ENCODE measurements around the gene BRD3. TPM values are rescaled to one million over a fixed set of nuclear protein-coding genes. Genes with fewer than 3 reads are reported as not detected.
A peak's percentile ranks its signal among the peaks of the same experiment; 100 is the strongest.

Gene BRD3
- total RNA-seq, 4 donors from 2014 or later, result 17.6 to 52.9 (median 29.0) TPM

DNA sequence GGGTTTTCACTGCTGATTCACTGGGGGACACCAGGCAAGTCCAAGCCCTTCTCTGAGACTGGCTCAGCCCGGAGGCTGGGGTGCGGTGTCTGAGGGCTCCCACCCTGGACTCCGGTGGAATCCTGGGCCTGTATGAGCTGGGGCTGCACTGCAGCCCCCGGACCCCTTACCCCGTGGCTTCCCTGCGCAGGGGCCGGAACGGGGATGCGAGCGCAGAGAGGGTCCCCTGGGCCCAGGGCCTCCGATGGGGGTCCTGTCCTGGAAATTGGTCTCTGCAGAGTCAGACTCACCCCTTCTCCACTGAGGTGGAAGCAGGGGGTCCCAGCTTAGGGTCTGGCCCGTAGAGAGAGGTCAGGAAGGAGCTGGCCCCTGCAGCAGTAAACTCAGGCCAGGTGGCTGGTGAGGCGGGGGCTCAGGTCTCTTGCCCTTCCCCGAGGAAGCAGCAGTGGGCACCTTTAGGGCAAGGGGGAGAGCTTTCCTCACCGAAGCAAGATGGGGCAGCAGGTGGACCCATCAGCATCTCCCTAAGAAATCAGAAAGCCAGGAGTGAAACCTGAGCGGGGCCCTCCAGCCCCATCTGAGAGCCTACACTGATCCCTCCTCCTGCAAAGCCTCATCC is 74.1 kb downstream of the BRD3 start:
- H3K27me3 ChIP-seq, result peaks cover 11% of the 10 kb centered on the region
- H3K4me3 ChIP-seq, result peak overlapping the region; percentile 68
- TF ChIP-seq EP300 (IDR thresholded peaks at IDR 0.05) (no peak), POLR2AphosphoS5 (IDR thresholded peaks at IDR 0.05) (no peak)
- peak in 1 of 2 donors; percentile 64 for DNase-seq (ENCODE audit: low spot score in 2 of 2)
- H3K27ac ChIP-seq, result no peak overlapping the region
- no peaks in the 10 kb centered on the region for H3K9me3 ChIP-seq
- H3K4me1 ChIP-seq, result peaks cover 42% of the 10 kb centered on the region
- H3K36me3 ChIP-seq, result no peaks in the 10 kb centered on the region
- whole genome bisulfite sequencing, result 51% methylated on average over 11 of the region's 16 CpGs

DNA sequence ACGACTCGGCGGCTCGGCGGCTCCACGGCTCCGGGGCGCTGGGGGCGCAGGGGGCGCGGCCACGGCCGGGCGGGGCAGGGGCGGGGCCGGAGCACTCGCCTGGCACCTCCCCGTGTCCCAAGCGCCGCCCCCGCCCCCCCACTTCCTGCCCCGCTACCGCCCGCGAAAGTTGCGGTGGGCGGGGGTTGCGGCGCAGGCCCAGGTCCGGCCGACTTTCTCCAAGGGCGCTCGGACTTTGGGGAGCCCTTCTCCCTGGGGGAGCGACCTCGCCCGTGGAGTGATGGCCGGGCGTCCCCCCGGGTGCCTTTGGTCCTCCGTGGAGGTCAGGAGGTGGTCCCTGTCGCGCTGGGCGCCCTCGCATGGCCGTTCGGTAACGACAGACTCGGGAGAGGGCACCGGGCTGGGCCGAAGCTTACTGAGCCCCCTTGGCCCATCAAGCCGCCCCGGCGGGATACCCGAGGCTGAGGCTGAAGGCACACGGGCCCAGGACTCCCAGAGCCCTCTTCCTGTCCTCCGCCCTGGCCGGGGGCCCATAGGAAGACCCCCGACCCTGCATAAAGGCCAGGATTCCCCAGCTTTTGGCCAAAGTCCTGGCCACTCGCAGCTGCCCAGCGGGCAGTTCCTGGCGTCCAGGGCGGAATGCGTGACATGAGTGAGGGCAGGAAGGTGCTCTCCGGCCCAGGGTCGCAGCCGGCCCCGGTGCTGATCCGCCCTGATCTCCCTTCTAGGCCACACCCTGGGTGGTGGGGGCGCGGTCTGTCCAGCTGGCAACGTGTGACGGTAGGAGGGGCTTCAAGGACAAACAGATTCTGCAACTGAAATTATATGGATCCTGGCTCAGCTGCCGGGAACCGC is 74.8 kb downstream of the BRD3 start:
- peak; percentile 93 to 95 for DNase-seq (ENCODE audit: low spot score in 2 of 2)
- no peaks in the 10 kb centered on the region for H3K36me3 ChIP-seq
- peak overlapping the region; percentile 68 for H3K4me3 ChIP-seq
- H3K9me3 ChIP-seq, result no peaks in the 10 kb centered on the region
- H3K27ac ChIP-seq, result peak overlapping the region; percentile 69
- TF ChIP-seq, protein P1, sequence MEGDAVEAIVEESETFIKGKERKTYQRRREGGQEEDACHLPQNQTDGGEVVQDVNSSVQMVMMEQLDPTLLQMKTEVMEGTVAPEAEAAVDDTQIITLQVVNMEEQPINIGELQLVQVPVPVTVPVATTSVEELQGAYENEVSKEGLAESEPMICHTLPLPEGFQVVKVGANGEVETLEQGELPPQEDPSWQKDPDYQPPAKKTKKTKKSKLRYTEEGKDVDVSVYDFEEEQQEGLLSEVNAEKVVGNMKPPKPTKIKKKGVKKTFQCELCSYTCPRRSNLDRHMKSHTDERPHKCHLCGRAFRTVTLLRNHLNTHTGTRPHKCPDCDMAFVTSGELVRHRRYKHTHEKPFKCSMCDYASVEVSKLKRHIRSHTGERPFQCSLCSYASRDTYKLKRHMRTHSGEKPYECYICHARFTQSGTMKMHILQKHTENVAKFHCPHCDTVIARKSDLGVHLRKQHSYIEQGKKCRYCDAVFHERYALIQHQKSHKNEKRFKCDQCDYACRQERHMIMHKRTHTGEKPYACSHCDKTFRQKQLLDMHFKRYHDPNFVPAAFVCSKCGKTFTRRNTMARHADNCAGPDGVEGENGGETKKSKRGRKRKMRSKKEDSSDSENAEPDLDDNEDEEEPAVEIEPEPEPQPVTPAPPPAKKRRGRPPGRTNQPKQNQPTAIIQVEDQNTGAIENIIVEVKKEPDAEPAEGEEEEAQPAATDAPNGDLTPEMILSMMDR (IDR thresholded peaks at IDR 0.05), result peak in 1 of 2 donors; percentile 28
- TF ChIP-seq EP300 (IDR thresholded peaks at IDR 0.05), result no peak
- TF ChIP-seq POLR2AphosphoS5 (IDR thresholded peaks at IDR 0.05), result no peak
- TF ChIP-seq POLR2A (IDR thresholded peaks at IDR 0.05), result peak in 1 of 2 donors; percentile 28
- H3K4me1 ChIP-seq, result peaks cover 42% of the 10 kb centered on the region
- H3K27me3 ChIP-seq, result peaks cover 11% of the 10 kb centered on the region
- no CpG with 5 or more reads among the region's 74 CpGs for WGBS

DNA sequence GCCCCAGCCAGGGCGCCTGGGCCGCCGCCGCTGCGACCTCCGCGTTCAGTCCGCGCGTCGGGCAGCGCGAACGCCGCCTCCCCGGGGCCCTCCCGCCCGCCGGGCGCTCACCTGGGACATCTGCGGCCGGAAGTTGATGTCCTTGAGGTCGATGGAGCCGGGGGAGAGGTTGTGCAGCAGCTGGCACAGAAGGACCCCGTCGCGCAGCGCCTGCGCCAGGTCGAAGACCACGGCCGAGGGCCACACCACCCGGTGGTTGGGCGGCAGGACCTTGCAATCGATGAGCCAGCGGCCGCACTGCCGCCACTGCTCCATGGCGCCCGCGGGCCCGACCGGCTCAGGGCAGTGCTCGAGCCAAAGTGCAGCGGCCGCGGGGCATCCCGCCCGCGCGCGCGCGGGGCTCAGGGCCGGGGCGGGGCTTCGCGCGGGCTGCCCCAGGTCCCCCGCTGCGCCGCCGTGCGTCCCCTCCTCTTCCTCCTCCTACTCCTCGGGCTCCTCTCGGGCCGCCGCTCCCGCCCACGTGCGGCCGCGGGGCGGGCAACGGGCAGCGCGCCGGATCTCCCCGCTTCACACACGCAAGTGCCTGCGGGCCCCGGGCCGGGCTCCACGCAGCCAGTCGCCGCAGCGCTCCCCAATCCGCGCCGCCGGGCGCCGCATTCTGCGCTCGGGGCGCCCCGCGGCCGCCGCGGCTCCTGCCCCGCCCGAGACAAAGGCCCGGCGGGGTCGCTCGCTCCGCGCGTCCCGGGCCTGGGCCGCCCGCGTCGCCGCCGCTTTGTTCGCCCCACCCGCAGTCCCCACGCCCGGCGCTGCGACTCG is 75.7 kb downstream of the BRD3 start, which contains the start of gene VAV2:
TSS of gene VAV2 (minus strand) at position 361 of the 816 bp plus-strand sequence. CDS start at position 315, 46 bp downstream.
- DNase-seq (ENCODE audit: low spot score in 2 of 2), result peak; percentile 73 to 81
- no peaks in the 10 kb centered on the region for H3K9me3 ChIP-seq
- H3K4me3 ChIP-seq, result peak within 1 kb of the TSS; percentile 68
- WGBS, result 2% methylated on average over 10 of the region's 124 CpGs
- no peak for TF ChIP-seq POLR2AphosphoS5 (IDR thresholded peaks at IDR 0.05)
- TF ChIP-seq, protein P1 (IDR thresholded peaks at IDR 0.05), result no peak
- no peak for TF ChIP-seq EP300 (IDR thresholded peaks at IDR 0.05)
- TF ChIP-seq POLR2A (IDR thresholded peaks at IDR 0.05), result no peak
- no peaks in the 10 kb centered on the region for H3K36me3 ChIP-seq
- peak within 1 kb of the TSS; percentile 69 for H3K27ac ChIP-seq
- peaks cover 8% of the 10 kb centered on the region for H3K27me3 ChIP-seq
- H3K4me1 ChIP-seq, result peaks cover 42% of the 10 kb centered on the region

DNA sequence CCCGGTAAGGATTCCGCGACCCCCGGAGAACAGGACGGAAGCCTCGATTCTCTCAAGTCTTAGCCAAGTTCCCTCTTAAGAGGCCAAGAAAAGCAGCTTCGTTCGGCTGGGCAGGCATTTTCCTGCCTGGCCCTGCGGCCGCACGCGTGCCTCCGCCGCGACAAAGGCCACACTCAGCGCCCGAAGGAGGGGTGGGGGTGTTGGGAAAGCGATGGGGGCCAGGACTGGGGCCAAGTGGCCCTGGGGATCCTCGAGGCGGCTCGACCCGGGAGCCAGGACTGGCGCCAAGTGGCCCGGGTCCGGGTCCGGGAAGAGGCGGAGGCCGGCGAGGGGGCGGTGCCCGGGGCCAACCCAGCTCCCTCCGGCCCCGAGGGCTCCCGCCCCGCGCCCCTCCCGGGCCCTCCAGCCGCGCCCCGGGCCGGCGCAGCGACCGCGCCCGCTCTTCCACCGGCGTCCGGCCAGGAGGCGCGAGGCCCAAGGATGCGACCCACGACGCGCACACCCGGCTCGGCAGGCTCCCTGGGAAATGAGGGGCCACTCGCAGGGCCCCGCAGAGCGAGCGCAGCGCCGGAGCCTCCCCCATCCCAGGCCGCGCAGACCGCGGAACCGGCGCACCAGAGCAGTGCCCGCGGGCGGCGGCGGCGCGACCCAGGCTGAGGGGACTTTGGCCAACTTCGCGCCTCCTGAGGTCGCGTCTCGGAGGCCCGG is 76.5 kb downstream of the BRD3 start:
- peak overlapping the region; percentile 69 for H3K27ac ChIP-seq
- H3K4me1 ChIP-seq, result peaks cover 42% of the 10 kb centered on the region
- peaks cover under 1% of the 10 kb centered on the region for H3K27me3 ChIP-seq
- peak overlapping the region; percentile 68 for H3K4me3 ChIP-seq
- peak; percentile 61 to 70 for DNase-seq (ENCODE audit: low spot score in 2 of 2)
- no peaks in the 10 kb centered on the region for H3K36me3 ChIP-seq
- TF ChIP-seq POLR2A (IDR thresholded peaks at IDR 0.05), result no peak
- TF ChIP-seq POLR2AphosphoS5 (IDR thresholded peaks at IDR 0.05), result no peak
- TF ChIP-seq, protein P1 (IDR thresholded peaks at IDR 0.05), result no peak
- TF ChIP-seq EP300 (IDR thresholded peaks at IDR 0.05), result no peak
- 0% methylated on average over 10 of the region's 82 CpGs for WGBS
- no peaks in the 10 kb centered on the region for H3K9me3 ChIP-seq
